GM21360 (cell line): ENCODE measurements around the gene CLRN1.
"Not testable (repeated sequence)": the region's sequence is repeated elsewhere in the genome, so short reads cannot be mapped to it uniquely, and the experiment has no call there.

Experiments
- ATAC-seq: cut with Tn5 transposase; IDR thresholded peaks from one replicate; pipeline ENCODE4 v1.9.1; 2021; ENCODE audit warnings: mild to moderate bottlenecking, moderate library complexity; ENCODE audit not compliant: unreplicated experiment

Gene CLRN1, protein sequence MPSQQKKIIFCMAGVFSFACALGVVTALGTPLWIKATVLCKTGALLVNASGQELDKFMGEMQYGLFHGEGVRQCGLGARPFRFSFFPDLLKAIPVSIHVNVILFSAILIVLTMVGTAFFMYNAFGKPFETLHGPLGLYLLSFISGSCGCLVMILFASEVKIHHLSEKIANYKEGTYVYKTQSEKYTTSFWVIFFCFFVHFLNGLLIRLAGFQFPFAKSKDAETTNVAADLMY

DNA sequence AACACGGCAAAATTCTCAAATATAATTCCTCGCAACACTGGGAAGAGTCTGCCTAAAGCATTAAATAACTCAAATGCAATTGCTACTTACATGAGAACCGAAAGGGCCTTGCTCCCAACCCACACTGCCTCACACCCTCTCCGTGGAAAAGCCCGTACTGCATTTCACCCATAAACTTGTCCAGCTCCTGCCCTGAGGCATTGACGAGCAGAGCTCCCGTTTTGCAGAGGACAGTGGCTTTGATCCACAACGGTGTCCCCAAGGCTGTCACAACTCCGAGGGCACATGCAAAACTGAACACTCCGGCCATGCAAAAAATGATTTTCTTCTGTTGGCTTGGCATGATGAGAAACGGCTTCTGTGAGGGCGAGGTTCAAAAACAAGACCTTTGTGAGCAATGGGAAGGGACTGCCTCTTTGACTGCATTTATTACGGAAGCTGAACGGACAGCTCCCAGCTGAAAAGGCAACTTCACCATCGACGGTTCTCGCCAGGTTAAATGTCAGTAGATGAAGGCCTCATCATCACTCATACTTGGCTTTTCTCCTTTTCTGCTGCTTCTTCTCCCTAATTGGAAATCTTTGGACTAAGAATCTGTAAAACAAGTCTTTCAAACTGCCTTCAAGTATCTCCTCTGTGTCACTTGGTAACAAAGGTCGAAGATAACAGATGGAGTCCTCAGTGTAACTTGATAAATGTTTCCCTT is at the start of gene CLRN1:
Gene CLRN1, minus strand, starts transcription at position 362 of the 706 bp plus-strand sequence. Its CDS starts 19 bp downstream, at position 343.
- ATAC-seq = no peak

DNA sequence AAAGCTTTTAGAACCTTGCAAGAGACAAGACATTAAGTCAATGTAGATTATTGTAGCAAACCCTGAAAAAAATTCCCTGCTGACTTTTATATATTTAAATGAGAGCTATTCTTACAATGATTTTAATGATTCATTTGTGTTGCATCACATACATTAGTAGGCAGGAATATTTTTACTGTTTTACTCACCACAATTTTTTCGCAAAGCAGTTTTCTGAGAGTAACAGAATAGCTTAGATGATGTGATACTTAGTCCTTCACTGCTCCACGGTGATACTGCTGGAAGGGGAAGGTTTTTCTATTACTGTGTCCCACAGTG is 43.9 kb upstream of the CLRN1 start:
- ATAC-seq = no peak

DNA sequence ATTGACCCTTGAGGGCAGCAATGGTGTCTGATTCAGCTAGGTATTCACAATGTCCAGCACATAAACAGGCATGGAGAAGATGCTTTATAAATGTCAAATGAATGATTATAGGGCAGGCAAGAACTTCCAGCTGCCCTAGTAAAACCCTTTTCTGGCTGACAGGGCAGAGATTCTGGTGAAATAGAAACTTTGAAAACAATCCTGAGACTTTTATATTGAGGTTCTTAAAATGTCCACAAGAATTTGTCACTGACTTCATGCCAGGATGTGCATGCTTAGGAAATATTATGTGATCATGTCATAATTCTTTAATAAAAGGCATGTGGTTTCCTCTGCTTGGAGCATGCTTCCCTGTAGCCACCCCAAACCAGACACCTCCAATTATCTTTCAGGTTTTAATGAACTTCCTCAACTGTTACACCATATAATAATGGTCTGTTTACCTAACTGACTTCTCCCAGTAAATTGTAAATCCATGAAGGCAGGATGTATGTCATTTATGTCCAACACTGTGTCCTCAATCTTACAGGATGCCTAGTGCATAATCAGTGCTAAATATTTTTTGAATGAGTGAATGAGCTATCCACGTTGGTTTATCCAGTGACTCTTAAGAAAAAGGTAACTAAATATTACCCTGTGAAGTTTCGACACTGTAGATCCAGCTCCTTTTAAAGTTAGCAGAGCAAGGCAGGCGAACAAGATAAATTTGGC is 43.4 kb upstream of the CLRN1 start:
- no peak for ATAC-seq

DNA sequence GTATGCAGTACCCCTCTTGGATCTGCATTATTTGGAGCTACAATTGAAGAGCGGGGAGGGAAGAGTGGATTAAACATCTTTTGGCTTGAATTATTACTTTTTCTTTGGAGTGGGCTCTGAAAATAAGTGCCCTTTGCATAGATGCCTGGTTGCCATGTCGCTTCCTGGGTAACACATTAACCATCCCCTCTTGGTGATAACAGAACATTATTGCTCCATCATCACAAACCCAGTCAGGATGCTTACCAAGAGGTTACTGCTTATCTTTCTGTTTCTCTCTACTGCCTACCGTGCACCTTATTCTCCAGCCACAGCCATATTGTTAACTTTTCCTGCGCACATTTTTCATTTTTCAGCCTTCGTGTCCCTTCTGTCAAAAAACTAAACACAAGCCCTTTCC is 42.7 kb upstream of the CLRN1 start:
- ATAC-seq = no peak

DNA sequence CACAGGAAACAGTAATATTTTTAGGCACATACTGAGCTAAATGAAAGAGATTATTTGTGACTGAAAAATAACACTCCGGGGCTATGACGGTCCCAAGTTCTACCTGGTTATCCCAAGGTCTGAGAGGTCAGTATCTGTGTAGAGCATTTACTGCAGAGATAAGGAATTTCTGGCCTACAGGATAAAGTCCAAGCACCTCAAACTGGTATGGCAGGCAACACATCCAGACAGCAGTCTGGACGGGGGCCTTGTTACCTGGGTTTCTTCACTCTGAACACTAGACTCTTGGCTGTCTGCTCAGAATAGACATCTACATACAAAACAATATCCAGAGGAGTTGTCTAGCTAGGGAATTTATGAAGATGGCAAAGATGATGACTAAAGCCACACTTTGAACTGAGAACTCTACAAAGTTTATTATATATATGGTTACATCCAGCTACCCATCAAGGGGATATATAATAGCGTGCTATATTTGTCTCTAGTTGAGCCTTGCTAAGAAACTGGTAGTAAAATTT is 42.0 kb upstream of the CLRN1 start:
- ATAC-seq = no peak

DNA sequence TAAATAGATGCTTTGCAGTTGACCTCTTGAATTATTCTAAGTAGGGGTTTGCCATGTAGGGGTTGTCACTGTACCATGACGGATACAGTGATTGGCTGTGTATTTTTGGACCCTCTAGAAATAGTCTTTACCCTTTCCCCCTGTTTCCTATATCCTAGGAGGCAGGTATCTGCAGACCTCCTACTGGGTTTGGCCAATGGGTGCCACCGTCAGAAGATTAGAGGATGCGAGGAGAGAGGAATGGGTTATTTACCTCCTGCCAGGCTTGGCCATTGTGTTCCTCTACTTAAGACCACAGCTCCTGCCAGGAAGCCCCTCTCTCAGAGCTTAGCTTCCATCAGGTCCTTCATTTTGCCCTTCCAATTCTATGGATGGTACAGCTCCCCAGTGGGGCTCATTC is 40.2 kb upstream of the CLRN1 start:
- no peak for ATAC-seq

DNA sequence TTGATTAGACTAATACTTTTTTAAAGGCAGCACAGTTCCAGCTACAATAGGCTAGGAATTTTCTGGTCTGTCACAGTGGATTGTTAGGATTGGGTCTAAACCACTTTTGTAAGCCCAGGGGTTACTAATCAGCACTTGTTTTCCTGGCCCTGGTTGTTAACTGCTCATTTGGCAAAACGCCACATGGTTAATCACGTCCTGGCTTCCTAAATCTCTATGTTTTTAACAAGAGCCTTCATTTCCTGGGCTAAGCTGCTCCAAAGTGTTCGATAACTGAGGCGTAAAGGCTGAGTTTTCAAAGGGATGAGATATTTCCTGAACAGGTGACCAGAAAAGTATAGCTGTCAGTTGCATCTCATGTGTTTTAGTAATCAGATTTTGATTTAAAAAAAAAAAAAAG is 38.9 kb upstream of the CLRN1 start:
- no peak for ATAC-seq

DNA sequence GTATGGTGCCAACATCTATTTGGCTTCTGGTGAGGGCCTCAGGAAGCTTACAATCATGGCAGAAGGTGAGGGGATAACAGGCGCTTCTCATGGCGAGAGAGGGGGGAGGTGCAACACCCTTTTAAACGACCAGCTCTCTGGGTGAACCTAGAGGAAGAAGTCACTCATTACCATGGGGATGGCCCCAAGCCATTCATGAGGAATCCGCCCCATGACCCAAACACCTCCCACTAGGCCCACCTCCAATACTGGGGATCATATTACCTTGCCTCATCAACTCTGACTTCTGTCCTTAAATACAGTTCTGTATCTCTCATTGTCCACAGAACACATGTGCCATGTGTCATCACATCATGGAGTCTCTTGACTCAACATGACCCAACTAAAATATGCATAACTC is 37.5 kb upstream of the CLRN1 start:
- no peak for ATAC-seq

DNA sequence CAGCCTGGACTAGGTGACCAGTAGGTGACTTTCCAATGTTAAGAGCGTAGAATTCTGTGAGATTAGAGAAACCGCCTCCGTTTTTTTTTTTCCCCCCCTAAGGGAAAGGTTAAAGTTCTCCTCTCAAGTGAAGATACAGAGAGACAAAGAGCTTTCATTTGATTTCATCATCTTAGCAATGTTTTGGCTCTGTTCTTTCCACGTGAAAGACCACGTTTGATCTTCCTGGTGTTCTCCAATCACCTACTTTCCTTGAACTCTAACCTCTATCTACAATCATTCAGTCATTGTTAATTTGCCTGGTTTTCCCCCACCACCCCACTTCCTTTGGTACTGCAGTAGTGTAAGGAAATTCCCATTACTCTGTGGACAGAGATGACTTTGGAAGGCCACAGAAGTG is 36.9 kb upstream of the CLRN1 start:
- no peak for ATAC-seq

DNA sequence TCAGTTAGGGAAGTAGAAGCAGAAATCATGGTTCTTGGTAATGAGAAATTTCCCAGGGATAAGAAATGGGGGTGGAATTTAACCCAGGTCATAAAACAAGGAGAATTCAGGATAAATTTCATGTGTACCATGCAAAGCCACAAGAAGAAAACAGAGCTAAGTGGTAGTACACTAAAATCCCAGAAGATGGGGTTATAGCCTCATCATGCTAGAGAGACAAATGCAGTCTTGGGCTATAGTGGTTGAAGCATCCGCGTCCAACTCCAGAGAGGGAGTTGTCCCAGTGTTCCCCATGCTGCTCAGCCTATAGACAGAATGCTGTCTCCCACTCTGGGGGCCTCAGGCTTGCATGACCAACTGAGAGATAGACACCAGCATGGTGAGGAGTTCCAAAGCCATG is 36.2 kb upstream of the CLRN1 start:
- no peak for ATAC-seq

DNA sequence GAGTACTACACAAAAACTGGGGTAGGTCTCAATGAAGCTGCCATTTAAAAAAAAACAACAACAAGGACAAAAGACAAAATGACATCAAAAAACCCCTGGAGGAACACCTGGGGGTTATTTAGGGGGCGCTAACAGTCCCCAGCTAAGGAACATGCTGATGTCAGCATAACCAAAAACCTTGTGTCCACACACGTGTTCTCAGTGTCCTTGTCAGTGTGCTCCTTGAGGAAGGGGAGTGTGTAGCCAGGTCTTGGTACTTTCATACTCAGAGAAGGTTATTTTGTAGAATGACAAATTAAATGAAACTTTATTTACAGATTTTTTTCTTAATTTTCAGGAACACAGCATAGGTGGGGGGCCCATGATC is 31.2 kb upstream of the CLRN1 start:
- ATAC-seq = no peak

DNA sequence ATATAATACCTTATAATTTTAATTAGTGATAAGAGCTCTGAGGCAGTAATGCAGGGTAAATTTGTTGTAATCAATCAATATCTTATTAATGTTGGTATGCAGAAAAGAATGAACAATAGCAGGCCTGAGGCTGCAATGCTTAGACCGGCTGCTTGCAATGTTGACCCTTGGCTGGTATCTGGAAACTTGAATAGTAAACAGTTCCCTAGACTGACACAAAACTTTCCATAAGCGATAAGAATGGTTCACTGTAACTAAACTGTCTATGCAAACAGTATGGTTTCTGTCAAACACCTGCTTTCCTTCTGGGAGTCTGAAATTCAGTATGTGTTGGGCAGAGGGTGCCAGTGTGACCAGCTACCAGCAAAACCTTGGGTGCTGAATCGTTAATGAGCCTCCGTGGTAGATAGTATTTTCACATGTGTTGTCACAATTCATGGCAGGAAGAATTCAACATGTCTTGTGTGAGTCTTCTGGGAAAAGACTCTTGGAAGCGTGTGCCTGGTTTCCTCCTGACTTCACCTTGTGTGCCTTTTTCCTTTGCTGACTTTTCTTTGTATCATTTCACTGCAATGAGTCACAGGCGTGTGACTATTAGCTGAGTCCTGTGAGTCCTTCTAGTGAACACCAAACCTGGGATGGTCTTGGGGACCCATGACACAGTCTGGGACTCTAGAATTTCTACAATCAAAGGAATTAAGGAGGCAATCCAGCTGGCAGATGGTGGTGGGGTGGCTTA is 30.7 kb upstream of the CLRN1 start:
- no peak for ATAC-seq

DNA sequence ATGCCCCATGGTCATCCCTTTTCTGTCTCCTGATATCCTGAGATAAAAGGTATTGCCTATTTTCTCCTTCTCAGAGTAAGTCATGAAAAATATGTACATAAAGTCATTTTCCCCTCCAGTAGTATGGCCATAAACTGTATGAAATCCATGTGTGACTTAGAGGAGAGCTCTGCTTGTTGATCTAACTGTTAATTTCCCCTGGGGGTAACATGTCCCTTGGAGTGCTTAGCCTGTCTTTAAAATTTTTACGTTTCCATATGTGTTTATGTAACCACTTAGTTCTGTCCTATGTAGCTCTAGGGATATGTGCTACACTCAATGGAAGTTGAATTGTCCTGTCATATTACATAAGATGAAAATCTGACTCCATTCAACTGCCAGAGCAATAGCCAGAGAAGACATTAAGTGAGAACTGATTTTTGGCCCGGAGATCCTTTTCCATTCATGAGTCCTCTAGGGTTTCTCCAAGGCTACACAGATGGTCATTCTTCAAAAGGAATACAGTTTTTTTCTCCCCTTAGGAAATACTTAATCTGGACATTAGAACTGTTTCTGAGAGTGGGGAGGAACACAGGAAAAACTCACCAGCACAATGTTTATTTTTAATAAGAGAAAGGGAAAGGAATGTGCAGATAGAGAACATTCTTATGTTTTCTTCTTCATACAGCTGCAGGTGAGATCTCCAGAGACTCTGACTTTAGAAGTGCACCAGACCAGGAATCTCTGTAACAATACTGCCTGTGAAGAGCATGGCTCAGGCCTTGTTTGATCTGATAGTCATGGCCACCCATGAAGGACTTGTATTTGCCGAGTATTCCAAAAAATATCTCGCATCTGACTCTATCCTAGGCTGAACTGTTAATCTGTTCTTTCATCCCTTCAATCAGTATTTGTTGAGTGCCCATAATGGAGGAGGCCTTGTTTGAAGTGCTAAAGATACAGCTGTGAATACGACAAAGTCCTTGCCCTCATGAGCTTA is 29.8 kb upstream of the CLRN1 start:
- no peak for ATAC-seq

DNA sequence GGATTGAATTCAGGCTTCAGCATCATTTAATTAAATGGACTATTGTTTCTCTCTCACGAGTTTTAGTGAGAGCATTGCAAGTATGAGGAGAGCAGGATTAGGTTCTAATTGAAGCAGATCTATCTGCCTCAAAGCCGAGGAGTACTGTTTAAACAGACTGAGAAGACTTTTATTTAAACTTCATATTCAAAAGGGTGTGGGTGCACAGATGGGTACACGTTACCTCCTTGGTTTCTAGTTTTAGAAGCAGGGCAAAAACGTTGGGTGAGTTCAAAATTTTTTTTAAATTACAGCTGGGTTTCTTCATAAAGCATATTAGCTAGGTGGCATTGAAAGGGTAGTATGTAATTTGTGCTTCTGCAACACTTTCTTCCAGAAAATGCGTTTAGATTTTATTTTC is 26.5 kb upstream of the CLRN1 start:
- no peak for ATAC-seq

DNA sequence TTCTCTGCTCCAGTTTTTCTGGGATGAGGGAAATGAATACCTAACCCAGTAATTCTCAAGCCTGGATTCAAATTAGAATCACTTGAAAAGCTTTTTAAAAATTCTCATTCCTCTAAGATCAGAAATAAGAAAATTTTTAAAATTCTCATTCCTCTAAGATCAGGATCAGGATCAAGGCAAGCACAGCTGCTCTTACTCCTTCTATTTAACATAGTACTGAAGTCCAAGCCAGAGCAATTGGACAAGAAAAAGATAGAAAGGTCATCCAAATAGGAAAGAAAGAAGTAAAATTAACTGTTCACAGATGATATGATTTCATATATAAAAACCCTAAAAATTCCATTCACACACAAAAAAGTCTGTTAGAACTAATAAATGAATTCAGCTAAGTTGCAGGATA is 24.2 kb upstream of the CLRN1 start:
- no peak for ATAC-seq

DNA sequence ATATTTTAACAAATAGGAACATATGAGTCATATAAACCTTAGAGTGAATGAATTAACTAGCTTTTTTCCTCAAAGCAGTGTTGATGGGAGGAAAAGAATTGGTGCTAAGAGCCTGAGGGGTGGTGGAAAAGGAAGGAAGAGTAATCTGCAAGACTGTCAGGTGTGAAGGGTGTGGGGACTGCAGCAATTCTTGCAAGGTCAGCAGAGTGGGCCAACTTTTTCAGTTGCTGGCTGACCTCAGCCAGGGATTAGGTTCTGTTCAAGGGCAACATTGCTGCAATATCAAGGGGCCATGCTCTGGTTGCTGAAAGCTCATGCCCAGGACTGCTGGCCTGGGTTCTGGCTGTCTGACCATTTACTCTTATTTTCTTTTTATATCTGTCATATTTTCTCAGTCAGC is 23.0 kb upstream of the CLRN1 start:
- ATAC-seq = no peak

DNA sequence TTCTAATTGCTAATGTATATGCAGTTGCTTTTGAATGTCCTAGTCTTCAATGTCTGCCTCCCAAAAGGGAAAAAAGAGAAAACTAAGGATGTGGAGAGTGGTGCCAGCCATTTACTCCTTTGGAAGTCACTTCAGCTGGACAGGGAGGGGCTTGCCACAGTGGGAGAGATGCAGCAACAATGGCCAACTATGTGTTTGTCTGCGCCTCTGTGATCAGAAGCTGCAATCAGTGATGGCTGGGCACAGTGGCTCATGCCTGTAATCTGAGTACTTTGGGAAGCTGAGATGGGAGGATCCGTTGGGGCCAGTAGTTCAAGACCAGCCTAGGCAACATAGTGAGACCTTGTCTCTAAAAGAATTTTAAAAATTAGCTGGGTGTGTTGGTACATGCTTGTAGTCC is 16.7 kb upstream of the CLRN1 start:
- ATAC-seq = no peak

DNA sequence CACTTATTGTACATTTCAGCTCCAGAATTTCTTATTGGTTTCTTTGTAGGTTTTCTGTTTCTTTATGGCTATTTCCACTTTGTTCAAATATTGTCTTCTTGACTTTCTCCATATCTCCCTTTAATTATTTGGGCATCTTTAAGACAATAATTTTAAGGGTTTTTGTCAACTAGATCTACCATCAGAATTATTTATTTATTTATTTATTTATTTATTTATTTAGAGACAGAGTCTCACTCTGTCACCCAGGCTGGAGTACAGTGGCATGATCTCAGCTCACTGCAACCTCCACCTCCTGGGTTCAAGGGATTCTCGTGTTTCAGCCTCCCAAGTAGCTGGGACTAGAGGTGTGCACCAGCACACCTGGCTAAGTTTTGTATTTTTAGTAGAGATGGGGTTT is 15.9 kb upstream of the CLRN1 start:
- not testable (repeated sequence) for ATAC-seq

DNA sequence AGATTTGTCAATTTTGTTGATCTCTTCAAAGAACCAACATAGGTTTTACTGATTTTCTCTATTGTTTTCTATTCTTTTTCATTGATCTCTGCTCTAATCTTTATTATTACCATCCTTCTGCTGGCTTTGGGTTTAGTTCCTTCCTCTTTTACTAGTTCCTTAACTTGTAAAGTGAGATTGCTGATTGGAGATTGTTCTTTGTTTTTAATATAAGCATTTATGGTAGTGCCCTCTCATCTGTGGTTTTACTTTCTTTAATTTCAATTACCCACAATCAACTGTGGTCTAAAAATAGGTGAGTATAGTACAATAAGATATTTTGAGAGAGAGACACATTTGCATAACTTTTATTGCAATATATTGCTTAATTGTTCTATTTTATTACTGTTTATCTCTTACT is 13.2 kb upstream of the CLRN1 start:
- ATAC-seq = no peak

DNA sequence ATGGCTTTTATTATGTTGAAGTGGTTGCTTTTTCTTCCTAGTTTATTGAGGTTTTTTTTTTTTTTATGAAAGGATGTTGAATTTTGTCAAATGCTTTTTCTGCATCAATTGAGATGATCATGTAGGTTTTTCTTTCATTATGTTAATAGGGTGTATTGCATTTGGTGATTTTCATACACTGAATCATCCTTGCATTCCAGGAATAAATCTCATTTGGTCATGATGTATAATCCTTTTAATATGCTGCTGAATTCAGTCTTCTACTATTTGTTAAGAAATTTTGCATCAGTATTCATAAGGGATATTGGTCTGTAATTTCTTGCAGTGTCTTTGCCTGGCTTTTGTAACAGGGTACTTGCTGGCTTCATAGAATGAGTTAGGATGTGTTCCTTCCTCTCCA is 11.5 kb upstream of the CLRN1 start:
- no peak for ATAC-seq
